SK-N-SH (cell line): ENCODE data around the gene ADORA2A. TPM values are rescaled to one million over a fixed set of nuclear protein-coding genes. Genes with fewer than 3 reads are reported as not detected.

ENCODE experiments used
- CTCF ChIA-PET: fragments of 300-600, 350-600 bp; formaldehyde crosslinking; extraction: SDS; loops from one replicate; lab custom pipeline; 2021; lab: Yijun Ruan, JAX
- POLR2A ChIA-PET: fragments of 350-600 bp; sonication (Branson Sonifier 250); formaldehyde crosslinking; extraction: SDS; loops from one replicate; lab custom pipeline; 2020; ENCODE audit warnings: antibody characterized with exemption, inconsistent platforms; lab: Yijun Ruan, JAX
- DNase-seq: peaks from one replicate; pipeline ENCODE4 v3.0.0; 2012
- H2AFZ ChIP-seq: fragments of 200-600 bp; sonication (generic); 2 replicates; pipeline ENCODE4 v1.8.1; 2016; ENCODE audit warnings: antibody characterized with exemption, mild to moderate bottlenecking, low read depth
- H3F3A ChIP-seq: fragments of 200-600 bp; sonication (generic); replicated peaks from 2 replicates; pipeline ENCODE3; 2016; ENCODE audit warnings: antibody characterized with exemption, mild to moderate bottlenecking; ENCODE audit not compliant: insufficient read depth
- H3K27ac ChIP-seq, 2 experiments: fragments of 200-500 bp in 1 of 2; fragments of 200-600 bp in 1 of 2; sonication (Bioruptor generic) in 1 of 2; sonication (generic), shearing (Covaris generic) in 1 of 2; 2 replicates each; pipeline versions ENCODE4 v1.5.1 to v1.6.1; 2014 to 2016; ENCODE audit warnings: low read depth in 2 of 2, inconsistent platforms in 1 of 2, low read length in 1 of 2, mild to moderate bottlenecking in 1 of 2, mixed read lengths in 1 of 2
- H3K27me3 ChIP-seq: fragments of 200-600 bp; sonication (generic), shearing (Covaris generic); 2 replicates; pipeline ENCODE4 v1.6.1; 2016; ENCODE audit warnings: mixed run types; ENCODE audit not compliant: insufficient read depth
- H3K36me3 ChIP-seq, 2 experiments: fragments of 200-500 bp in 1 of 2; fragments of 200-600 bp in 1 of 2; sonication (Bioruptor generic) in 1 of 2; sonication (generic) in 1 of 2; replicated peaks in 1 of 2; 2 replicates each; pipeline versions ENCODE3 to v1.5.1; 2014 to 2016; ENCODE audit warnings: low read length in 1 of 2, mild to moderate bottlenecking in 1 of 2; ENCODE audit not compliant: insufficient read depth in 2 of 2, control insufficient read depth in 1 of 2
- H3K4me1 ChIP-seq, 2 experiments: fragments of 200-500 bp in 1 of 2; fragments of 200-600 bp in 1 of 2; sonication (Bioruptor generic) in 1 of 2; sonication (generic), shearing (Covaris generic) in 1 of 2; 2 replicates each; pipeline versions ENCODE4 v1.5.1 to v1.6.1; 2014 to 2016; ENCODE audit warnings: low read depth in 1 of 2, low read length in 1 of 2, mixed run types in 1 of 2; ENCODE audit not compliant: insufficient read depth in 2 of 2, control insufficient read depth in 1 of 2
- H3K4me2 ChIP-seq: fragments of 200-600 bp; sonication (generic), shearing (Covaris generic); 2 replicates; pipeline ENCODE4 v1.6.1; 2017; ENCODE audit warnings: mixed run types
- H3K4me3 ChIP-seq, 2 experiments: fragments of 200-500 bp in 1 of 2; fragments of 200-600 bp in 1 of 2; sonication (Bioruptor generic) in 1 of 2; sonication (generic), shearing (Covaris generic) in 1 of 2; 2 replicates each; pipeline versions ENCODE4 v1.5.1 to v1.8.1; 2014 to 2016; ENCODE audit warnings: low read depth in 2 of 2, inconsistent platforms in 1 of 2, low read length in 1 of 2, mild to moderate bottlenecking in 1 of 2, mixed read lengths in 1 of 2, moderate library complexity in 1 of 2
- H3K79me2 ChIP-seq: fragments of 200-600 bp; sonication (generic); 2 replicates; pipeline ENCODE4 v1.8.1; 2017; ENCODE audit warnings: mild to moderate bottlenecking; ENCODE audit not compliant: insufficient read depth
- H3K9ac ChIP-seq: fragments of 200-600 bp; sonication (generic); 2 replicates; pipeline ENCODE4 v1.6.1; 2017; ENCODE audit warnings: mixed run types
- H3K9me2 ChIP-seq: fragments of 200-600 bp; sonication (generic); 2 replicates; pipeline ENCODE4 v1.6.1; 2017; ENCODE audit warnings: mixed run types
- H3K9me3 ChIP-seq: fragments of 200-600 bp; sonication (generic); 2 replicates; pipeline ENCODE4 v1.6.1; 2017; ENCODE audit warnings: mixed run types, mild to moderate bottlenecking, moderate library complexity
- H4K20me1 ChIP-seq: fragments of 200-600 bp; sonication (generic); 2 replicates; pipeline ENCODE4 v1.6.1; 2017; ENCODE audit warnings: mild to moderate bottlenecking, mixed run types; ENCODE audit not compliant: insufficient read depth
- CHD2 ChIP-seq: fragments of 150-350 bp; IDR thresholded peaks from 2 replicates; pipeline ENCODE4 v1.6.1; 2018; ENCODE audit warnings: low read length; ENCODE audit not compliant: partially characterized antibody
- EP300 ChIP-seq, 2 experiments: IDR thresholded peaks; 2 replicates each; pipeline versions ENCODE4 v1.4.0 to v1.6.1; 2012; ENCODE audit warnings: borderline replicate concordance in 1 of 2, low read depth in 1 of 2, low read length in 1 of 2
- FOSL2 ChIP-seq: IDR thresholded peaks from 2 replicates; pipeline ENCODE4 v1.4.0; 2012; ENCODE audit warnings: low read depth, mild to moderate bottlenecking, moderate library complexity, borderline replicate concordance
- FOXJ3 ChIP-seq: sonication (generic); formaldehyde crosslinking; IDR thresholded peaks from 2 replicates; pipeline ENCODE4 v1.5.1; 2020; ENCODE audit warnings: mild to moderate bottlenecking, missing genetic modification reagents
- FOXM1 ChIP-seq: IDR thresholded peaks from 2 replicates; pipeline ENCODE4 v1.4.0; 2012; ENCODE audit warnings: low read depth, mild to moderate bottlenecking
- GATA2 ChIP-seq: sonication (generic); formaldehyde crosslinking; IDR thresholded peaks from 2 replicates; pipeline ENCODE4 v1.5.0; 2020; ENCODE audit warnings: mild to moderate bottlenecking, missing genetic modification reagents
- MAX ChIP-seq: IDR thresholded peaks from 2 replicates; pipeline ENCODE4 v1.4.0; 2012; ENCODE audit warnings: low read depth
- MEF2A ChIP-seq: IDR thresholded peaks from 2 replicates; pipeline ENCODE4 v1.4.0; 2012; ENCODE audit warnings: low read depth, borderline replicate concordance
- MXI1 ChIP-seq: IDR thresholded peaks from 2 replicates; pipeline ENCODE4 v1.6.1; 2012; ENCODE audit warnings: mild to moderate bottlenecking, low read depth, low read length, improper control_type of control experiment
- NFIC ChIP-seq: IDR thresholded peaks from 2 replicates; pipeline ENCODE4 v1.4.0; 2012; ENCODE audit warnings: borderline replicate concordance
- NRF1 ChIP-seq: IDR thresholded peaks from 2 replicates; pipeline ENCODE4 v1.6.1; 2012; ENCODE audit warnings: low read depth, mild to moderate bottlenecking, low read length
- PBX3 ChIP-seq: IDR thresholded peaks from 2 replicates; pipeline ENCODE4; 2012
- POLR2AphosphoS5 ChIP-seq: IDR thresholded peaks from 2 replicates; pipeline ENCODE4 v1.6.1; 2012; ENCODE audit warnings: low read depth, low read length
- RAD21 ChIP-seq: IDR thresholded peaks from 2 replicates; pipeline ENCODE4 v1.6.1; 2012; ENCODE audit warnings: mild to moderate bottlenecking, low read length
- RFX5 ChIP-seq: IDR thresholded peaks from 2 replicates; pipeline ENCODE4 v1.6.1; 2012; ENCODE audit warnings: mild to moderate bottlenecking, improper control_type of control experiment, low read length
- RXRA ChIP-seq: IDR thresholded peaks from 2 replicates; pipeline ENCODE4 v1.4.0; 2012; ENCODE audit warnings: low read depth, mild to moderate bottlenecking, borderline replicate concordance
- SIN3A ChIP-seq: IDR thresholded peaks from 2 replicates; pipeline ENCODE4 v1.6.1; 2012; ENCODE audit warnings: low read depth, mild to moderate bottlenecking, low read length, moderate library complexity, borderline replicate concordance
- SMC3 ChIP-seq: IDR thresholded peaks from 2 replicates; pipeline ENCODE4 v1.6.1; 2012; ENCODE audit warnings: low read depth, low read length, improper control_type of control experiment
- TAF1 ChIP-seq: IDR thresholded peaks from 2 replicates; pipeline ENCODE4 v1.6.1; 2012; ENCODE audit warnings: low read depth, mild to moderate bottlenecking, low read length, moderate library complexity, borderline replicate concordance
- USF2 ChIP-seq: fragments of 150-350 bp; IDR thresholded peaks from 2 replicates; pipeline ENCODE4 v1.6.1; 2017; ENCODE audit warnings: antibody characterized with exemption, low read length, low read depth, borderline replicate concordance
- YY1 ChIP-seq: IDR thresholded peaks from 2 replicates; pipeline ENCODE4 v1.4.0; 2012; ENCODE audit warnings: low read depth, mild to moderate bottlenecking
- WGBS: methylation state at CpG from one replicate; pipeline ENCODE4 v1.1.6; 2017; ENCODE audit warnings: low lambda C conversion rate; 5-methylcytosine and 5-hydroxymethylcytosine counted together
- polyA plus RNA-seq, 3 experiments: library from polyadenylated mRNA; depleted of rRNA; stranded (reverse); fragments of >200 nt; gene quantifications; 2 replicates each; pipeline ENCODE4 v1.2.3, GENCODE V29; 2012

The ADORA2A gene
- polyA plus RNA-seq, 1 of the 3 experiments (the other 2 are of a cell fraction), result 9.3 TPM

GRCh38 chr22:24380905-24381230, 46.5 kb upstream of the ADORA2A start (continued):
- TF ChIP-seq SIN3A, result no peak
- TF ChIP-seq GATA2 (CRISPR knock-in tag), result peak; percentile 61; the same call in 1 of the 2 replicates
- peak in 1 of 2 experiments; percentile 63; a peak in 1 of 4 replicates for TF ChIP-seq EP300 (IDR thresholded peaks at IDR 0.05; ENCODE audit: borderline replicate concordance in 1 of 2, low read depth in 1 of 2, low read length in 1 of 2)
- TF ChIP-seq MEF2A, result no peak
- TF ChIP-seq NFIC, result no peak
- no peak for TF ChIP-seq RFX5
- TF ChIP-seq PBX3, result no peak
- TF ChIP-seq, all 33 proteins: peak for 3

- no peak overlapping the region for H3K9ac ChIP-seq
- CTCF ChIA-PET, result interaction anchor here (1.1 to 1.2 kb wide), 2 partner anchors 9 to 19 kb away, joined by 3 to 7 read pairs; no protein-coding TSS in a partner anchor
- H3F3A ChIP-seq, result peaks cover 26% of the 10 kb centered on the region
- 100% methylated on average over 2 of the region's 2 CpGs for WGBS
- H3K4me3 ChIP-seq, result no peak overlapping the region
- H2AFZ ChIP-seq, result no peak overlapping the region
- peak overlapping the region in 1 of 2 experiments; percentile 17; a peak in 1 of 4 replicates for H3K27ac ChIP-seq
- H3K27me3 ChIP-seq, result no peaks in the 10 kb centered on the region
- no peaks in the 10 kb centered on the region for H3K9me2 ChIP-seq
- H3K4me1 ChIP-seq, result peaks cover 10 to 24% of the 10 kb centered on the region in 2 experiments
- POLR2A ChIA-PET, result no interaction called here
- no peak for DNase-seq
- no peaks in the 10 kb centered on the region for H4K20me1 ChIP-seq
- TF ChIP-seq FOXJ3 (CRISPR knock-in tag), result no peak
- TF ChIP-seq PBX3, result no peak
- TF ChIP-seq FOXM1, result no peak
- no peak for TF ChIP-seq POLR2AphosphoS5
- no peak for TF ChIP-seq YY1
- TF ChIP-seq RXRA, result no peak
- no peak for TF ChIP-seq EP300 (IDR thresholded peaks at IDR 0.05; ENCODE audit: borderline replicate concordance in 1 of 2, low read depth in 1 of 2, low read length in 1 of 2)
- no peak for TF ChIP-seq FOSL2
- TF ChIP-seq MAX, result no peak
- TF ChIP-seq TAF1, result no peak
- no peak for TF ChIP-seq SMC3
- TF ChIP-seq SIN3A, result no peak
- TF ChIP-seq GATA2 (CRISPR knock-in tag), result no peak
- no peak for TF ChIP-seq RAD21
- no peak for TF ChIP-seq MXI1
- no peak for TF ChIP-seq NRF1
- no peak for TF ChIP-seq RFX5
- no peak for TF ChIP-seq CHD2
- no peak for TF ChIP-seq NFIC
- no peak for TF ChIP-seq USF2
- no peaks in the 10 kb centered on the region for H3K9me3 ChIP-seq
- H3K36me3 ChIP-seq, result peaks cover 2 to 45% of the 10 kb centered on the region in 2 experiments
- H3K4me2 ChIP-seq, result no peak overlapping the region
- peaks cover 15% of the 10 kb centered on the region; the same call in 1 of the 2 replicates for H3K79me2 ChIP-seq
These were observed 44.3 kb upstream of the ADORA2A start for GRCh38 chr22:24383061-24383460.
